RCC 7860 (cell line): ENCODE measurements around the gene NPFFR1.

Experiments used
- DNase-seq: peaks from one replicate; pipeline ENCODE4 v3.0.0-alpha.2; 2015; ENCODE audit warnings: low spot score
- FAIRE-seq: peaks from 2 replicates; lab custom pipeline; 2012; peaks lifted over from hg19 to GRCh38; lab: Jason Lieb, UNC

NPFFR1 gene

GRCh38 chr10:70315815-70316214 lies 32.0 kb upstream of the NPFFR1 start:
- no peak for FAIRE-seq
- DNase-seq, result no peak

DNA sequence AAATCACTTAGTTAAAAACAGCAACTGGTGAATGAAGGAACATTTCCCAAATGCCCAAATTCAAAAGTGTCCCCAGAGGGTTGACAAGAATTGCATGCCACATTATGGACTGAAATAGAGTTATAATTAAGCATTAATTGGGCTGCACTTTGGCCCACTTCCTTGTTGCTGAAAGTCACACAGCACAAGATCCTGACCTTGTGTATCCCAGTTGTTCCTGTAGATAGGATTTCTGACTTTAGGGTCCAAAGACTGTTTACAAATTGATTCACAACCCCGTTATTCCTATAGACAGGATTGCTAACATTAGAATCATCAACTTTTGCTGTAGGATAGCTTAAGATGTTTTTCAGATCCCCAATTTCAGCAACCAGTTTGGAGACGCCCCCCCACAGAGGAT lies 31.5 kb upstream of the NPFFR1 start:
- no peak for DNase-seq
- FAIRE-seq, result no peak

- FAIRE-seq (no peak), DNase-seq (no peak)
These were observed 29.2 kb upstream of the NPFFR1 start for GRCh38 chr10:70312972-70313371.

GRCh38 chr10:70312249-70312648 lies 28.4 kb upstream of the NPFFR1 start:
- no peak for DNase-seq
- FAIRE-seq, result no peak

DNA sequence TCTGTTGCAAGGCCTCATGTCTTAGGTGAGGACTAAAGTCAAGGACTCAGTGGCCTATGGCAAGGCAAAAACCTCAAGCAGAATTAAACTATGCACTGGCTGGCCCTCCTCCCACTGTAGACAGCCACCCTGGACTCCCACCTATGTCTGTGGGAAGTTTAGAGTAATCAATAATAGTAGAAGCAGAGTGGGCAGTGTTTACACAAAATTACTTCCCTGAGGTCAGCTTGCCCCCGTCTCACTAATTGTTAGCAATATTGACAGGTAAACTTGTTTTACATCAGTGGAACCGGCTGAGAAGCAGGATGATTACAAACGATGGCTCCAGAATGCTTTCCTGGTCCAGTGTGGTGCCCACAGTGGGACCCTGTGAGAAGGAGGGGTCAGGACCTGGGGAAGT lies 27.9 kb upstream of the NPFFR1 start:
- FAIRE-seq (no peak), DNase-seq (no peak)

DNA sequence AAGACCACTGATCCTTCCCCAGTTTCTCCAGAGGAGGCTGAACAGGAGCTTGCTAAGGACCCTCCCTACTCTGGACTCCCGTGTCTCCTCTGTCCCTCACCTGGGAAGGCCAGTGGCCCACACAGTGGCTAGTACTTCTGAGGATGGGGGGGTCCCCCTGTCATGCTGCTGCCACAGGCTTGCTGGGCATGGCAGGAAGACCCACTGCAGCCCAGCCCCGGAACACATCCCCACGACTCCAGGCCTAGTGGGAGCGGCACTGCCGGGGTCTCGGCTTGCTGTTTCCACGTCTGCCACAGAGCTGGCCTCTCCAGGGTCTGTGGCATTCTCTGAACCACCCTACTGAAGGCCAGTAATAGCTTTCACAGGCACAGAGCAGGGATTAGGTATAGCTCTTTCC lies 25.9 kb upstream of the NPFFR1 start:
- DNase-seq, result no peak
- FAIRE-seq, result no peak

GRCh38 chr10:70308121-70309060 lies 24.6 kb upstream of the NPFFR1 start:
- FAIRE-seq (no peak), DNase-seq (no peak)

GRCh38 chr10:70306886-70307520 lies 23.2 kb upstream of the NPFFR1 start:
- FAIRE-seq (no peak), DNase-seq (no peak)

DNA sequence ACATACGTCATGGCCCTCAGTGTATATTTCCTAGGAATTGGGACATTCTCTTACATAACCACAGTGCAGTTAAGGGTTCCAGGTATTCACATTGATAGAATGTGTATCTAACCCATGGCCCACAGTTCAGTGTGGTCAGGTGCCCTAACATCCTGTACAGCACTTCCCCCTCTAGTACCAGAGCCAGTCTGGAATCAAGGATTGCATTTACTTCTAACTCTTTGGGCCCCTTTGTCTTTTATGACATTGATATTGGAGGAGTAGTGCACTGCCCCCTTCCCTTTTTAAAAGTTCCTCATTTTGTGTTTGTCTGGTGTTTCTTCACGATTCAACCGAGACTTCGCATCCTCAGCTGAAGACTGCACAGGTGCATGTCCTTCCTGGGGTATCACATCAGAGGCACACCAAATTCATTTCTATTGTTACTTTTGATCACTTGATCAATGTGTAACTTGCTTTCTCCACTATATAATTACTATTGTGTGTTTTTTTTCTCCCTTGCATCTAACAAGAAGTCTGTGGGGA lies 22.4 kb upstream of the NPFFR1 start:
- FAIRE-seq (no peak), DNase-seq (no peak)

GRCh38 chr10:70303730-70304129 lies 19.9 kb upstream of the NPFFR1 start:
- DNase-seq, result no peak
- no peak for FAIRE-seq

DNA sequence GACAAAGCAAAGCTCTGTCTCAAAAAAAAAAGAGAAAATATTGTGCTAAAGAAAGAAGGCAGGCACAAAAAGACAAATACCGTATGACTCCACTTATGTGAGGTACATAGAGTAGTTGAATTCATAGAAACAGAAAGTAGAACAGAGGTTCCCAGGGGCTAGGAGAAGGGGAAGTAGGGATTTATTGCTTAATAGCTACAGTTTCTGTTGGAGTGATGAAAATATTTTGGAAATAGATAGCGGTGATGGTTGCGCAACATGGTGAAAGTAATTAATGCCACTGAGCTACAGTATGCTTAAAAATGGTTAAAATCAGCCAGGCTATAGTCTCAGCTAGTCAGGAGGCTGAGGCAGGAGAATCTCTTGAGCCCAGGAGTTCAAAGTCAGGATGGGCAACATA lies 18.5 kb upstream of the NPFFR1 start:
- no peak for DNase-seq
- no peak for FAIRE-seq

GRCh38 chr10:70300908-70301597 lies 17.2 kb upstream of the NPFFR1 start:
- FAIRE-seq (no peak), DNase-seq (no peak)

DNA sequence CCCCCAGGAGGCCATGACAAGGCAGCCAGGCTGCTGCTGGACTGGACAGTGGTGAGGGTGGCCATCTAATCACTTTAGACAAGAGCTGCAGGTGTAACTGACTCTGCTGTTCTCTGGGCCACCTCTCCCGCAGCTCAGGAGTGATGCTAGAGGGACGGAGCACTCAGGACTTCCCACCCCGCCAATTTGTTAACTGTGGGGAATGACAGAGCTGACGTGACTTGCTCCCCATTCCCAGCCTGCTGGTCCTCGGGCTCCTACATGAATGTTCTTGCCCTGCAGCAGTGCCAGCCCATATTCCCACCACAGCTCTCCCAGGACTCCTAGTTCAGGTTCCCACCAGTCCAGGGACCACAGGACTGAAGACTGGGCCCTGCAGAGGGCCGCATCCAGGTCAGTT lies 16.7 kb upstream of the NPFFR1 start:
- FAIRE-seq (no peak), DNase-seq (no peak)

DNA sequence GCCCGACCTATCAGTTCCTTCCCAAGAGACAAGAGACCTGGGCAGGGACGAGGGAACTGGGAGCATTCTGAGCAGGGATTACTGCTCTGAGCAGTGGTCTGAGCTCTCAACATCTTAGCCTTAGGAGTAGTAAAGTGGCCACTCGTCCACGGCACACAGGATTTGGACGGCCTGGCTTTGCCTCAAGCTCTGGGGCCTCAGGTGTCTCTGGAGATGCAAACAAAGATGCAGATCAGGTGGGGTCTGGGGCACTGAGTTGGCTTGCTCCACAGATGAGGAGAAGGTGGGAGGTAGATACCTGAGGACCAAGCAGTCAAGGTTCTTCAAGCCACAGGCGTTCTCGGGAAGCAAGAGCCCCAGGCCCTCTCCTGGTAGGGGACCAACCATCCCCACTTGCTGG lies 16.1 kb upstream of the NPFFR1 start:
- no peak for DNase-seq
- FAIRE-seq, result no peak

DNA sequence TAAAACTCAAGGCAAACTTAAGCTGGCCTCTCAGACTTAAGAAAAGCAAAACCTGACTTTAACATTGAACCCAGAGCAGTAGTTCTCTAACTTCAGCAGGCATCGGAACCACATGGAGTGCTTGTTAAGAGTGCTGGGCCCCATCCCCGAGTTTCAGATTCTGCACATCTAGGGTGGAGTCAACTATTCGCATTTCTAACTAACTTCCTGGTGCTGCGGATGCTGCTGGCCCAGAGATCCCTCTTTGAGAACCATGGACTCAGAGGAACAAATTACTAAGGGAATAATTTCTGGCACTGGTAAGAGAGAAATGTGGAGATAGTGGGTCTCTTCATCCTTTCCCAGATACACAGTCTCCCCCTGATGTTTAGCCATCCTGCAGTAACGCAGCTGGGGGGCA lies 14.6 kb upstream of the NPFFR1 start:
- FAIRE-seq, result no peak
- no peak for DNase-seq

- DNase-seq (no peak), FAIRE-seq (no peak)
These were observed 13.4 kb upstream of the NPFFR1 start for GRCh38 chr10:70297224-70297623.

DNA sequence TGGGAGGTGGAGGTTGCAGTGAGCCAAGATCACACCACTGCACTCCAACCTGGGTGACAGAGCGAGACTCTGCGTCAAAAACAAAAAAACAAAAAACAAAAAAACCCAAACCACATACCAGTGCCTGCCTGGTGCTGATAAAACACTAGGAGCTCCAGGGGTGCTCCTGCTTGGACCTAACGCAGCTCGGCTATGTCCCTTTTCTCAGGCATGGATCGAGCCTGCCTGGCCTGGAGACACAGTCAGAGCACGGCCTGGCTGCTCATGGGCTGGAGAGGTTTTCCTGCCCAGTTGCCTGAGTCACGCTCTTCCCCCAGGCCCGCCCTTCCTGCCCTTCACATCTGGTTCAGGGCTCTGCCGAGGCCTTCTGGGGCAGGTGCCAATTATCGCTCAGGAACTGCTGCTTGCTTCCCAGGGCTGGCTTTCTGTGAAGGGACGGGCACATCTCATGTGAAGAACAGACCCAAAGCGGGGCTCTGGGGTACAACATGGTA lies 12.6 kb upstream of the NPFFR1 start:
- peak; percentile 42 for FAIRE-seq
- DNase-seq, result peak; percentile 48

DNA sequence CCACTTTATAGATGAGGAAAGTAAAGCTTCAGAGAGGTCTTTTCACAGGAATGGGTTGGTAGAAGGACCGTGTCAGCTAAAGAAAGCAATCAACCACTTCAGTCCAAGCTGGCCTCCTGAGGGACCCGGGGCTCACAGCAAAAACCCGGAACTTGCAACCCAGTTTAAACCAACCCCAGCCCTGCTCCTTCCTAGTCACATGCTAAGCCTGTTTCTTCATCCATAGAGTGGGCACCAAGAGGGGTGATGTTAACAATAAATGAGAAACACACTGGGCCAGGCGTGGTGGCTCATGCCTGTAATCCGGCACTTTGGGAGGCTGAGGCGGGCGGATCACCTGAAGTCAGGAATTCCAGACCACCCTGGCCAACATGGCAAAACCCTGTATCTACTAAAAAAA lies 12.1 kb upstream of the NPFFR1 start:
- no peak for DNase-seq
- FAIRE-seq, result no peak

GRCh38 chr10:70295321-70295720 lies 11.5 kb upstream of the NPFFR1 start:
- DNase-seq, result no peak
- FAIRE-seq, result no peak

- no peak for DNase-seq
- FAIRE-seq, result no peak
These were observed 9.5 kb upstream of the NPFFR1 start for GRCh38 chr10:70293169-70293843.

DNA sequence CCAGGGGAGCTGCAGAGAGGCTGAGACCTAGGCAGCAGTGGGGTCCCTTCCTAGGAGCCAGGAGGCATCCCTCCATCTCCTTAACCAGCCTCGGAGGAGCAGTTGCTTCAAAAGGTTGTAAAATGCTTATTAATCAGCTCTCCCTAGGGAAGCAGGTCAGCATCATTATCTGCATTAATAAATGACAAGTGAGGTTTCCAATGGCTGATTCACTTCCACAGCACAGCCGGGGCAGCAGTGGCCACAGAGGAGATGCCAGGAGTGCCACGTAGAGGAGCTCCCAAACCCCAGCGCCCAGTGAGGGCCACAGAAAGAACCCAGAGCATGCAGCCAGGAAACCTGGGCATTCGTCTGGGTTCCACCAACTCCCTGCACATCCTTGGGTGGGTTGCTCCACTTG lies 8.2 kb upstream of the NPFFR1 start:
- FAIRE-seq, result peak; percentile 51

More for the DNA sequence above, 8.2 kb upstream of the NPFFR1 start:
- DNase-seq, result peak; percentile 43
